HG02840 (cell line): ENCODE measurements around the gene MAK.
"Not testable (repeated sequence)": the region's sequence is repeated elsewhere in the genome, so short reads cannot be mapped to it uniquely, and the experiment has no call there.

Experiments used
- ATAC-seq: cut with Tn5 transposase; IDR thresholded peaks from one replicate; pipeline ENCODE4 v1.9.1; 2021; ENCODE audit warnings: mild to moderate bottlenecking, moderate library complexity, moderate number of reproducible peaks; ENCODE audit not compliant: unreplicated experiment, low FRiP score

The MAK gene

GRCh38 chr6:10793695-10794094 is 44.6 kb downstream of the MAK start:
- ATAC-seq: no peak

- ATAC-seq: no peak
Observed at GRCh38 chr6:10793035-10793434, 45.3 kb downstream of the MAK start.

GRCh38 chr6:10792101-10792500 is 46.2 kb downstream of the MAK start:
- no peak for ATAC-seq

- ATAC-seq: no peak
Observed at GRCh38 chr6:10791673-10792072, 46.7 kb downstream of the MAK start.

- no peak for ATAC-seq
Observed at GRCh38 chr6:10779076-10779475, 59.3 kb downstream of the MAK start.

GRCh38 chr6:10778230-10778629 is 60.1 kb downstream of the MAK start:
- ATAC-seq: no peak

GRCh38 chr6:10771371-10771894 is 66.9 kb downstream of the MAK start:
- no peak for ATAC-seq

GRCh38 chr6:10769419-10769818 is 68.9 kb downstream of the MAK start:
- ATAC-seq: no peak

- no peak for ATAC-seq
Observed at GRCh38 chr6:10763006-10763405, 75.3 kb downstream of the MAK start.

GRCh38 chr6:10759884-10760329 is 78.4 kb downstream of the MAK start:
- ATAC-seq: no peak

GRCh38 chr6:10759312-10759839 is 79.0 kb downstream of the MAK start:
- no peak for ATAC-seq

- ATAC-seq: no peak
Observed at GRCh38 chr6:10756085-10756484, 82.3 kb downstream of the MAK start.

- ATAC-seq: not testable (repeated sequence)
Observed at GRCh38 chr6:10751757-10752156, 86.6 kb downstream of the MAK start.

- not testable (repeated sequence) for ATAC-seq
Observed at GRCh38 chr6:10750568-10750967, 87.8 kb downstream of the MAK start.

- ATAC-seq: no peak
Observed at GRCh38 chr6:10749734-10750133, 88.6 kb downstream of the MAK start.

GRCh38 chr6:10747251-10747972 is 90.9 kb downstream of the MAK start, which contains the start of gene TMEM14B:
Gene TMEM14B (plus strand): TSS chr6:10747805. CDS start chr6:10749246, 1,441 bp downstream.
- peak; percentile 96 for ATAC-seq

GRCh38 chr6:10746915-10747250 is 91.5 kb downstream of the MAK start:
- ATAC-seq: no peak

- ATAC-seq: no peak
Observed at GRCh38 chr6:10745116-10745515, 93.2 kb downstream of the MAK start.

- no peak for ATAC-seq
Observed at GRCh38 chr6:10743515-10743914, 94.8 kb downstream of the MAK start.

- ATAC-seq: no peak
Observed at GRCh38 chr6:10742251-10742650, 96.1 kb downstream of the MAK start.

- ATAC-seq: not testable (repeated sequence)
Observed at GRCh38 chr6:10741643-10742042, 96.7 kb downstream of the MAK start.

- no peak for ATAC-seq
Observed at GRCh38 chr6:10740061-10740460, 98.3 kb downstream of the MAK start.
